Uterus (tissue), 2 donors: ENCODE results near the gene ABCB8.

Experiments
- CTCF ChIP-seq, 4 experiments: fragments of 200-600 bp in 2 of 4; fragments of 450-650 bp in 2 of 4; sonication (generic) in 2 of 4; IDR thresholded peaks; one replicate each; pipeline ENCODE4 v1.5.1; 2016 to 2019; ENCODE audit warnings: antibody characterized with exemption in 4 of 4, mild to moderate bottlenecking in 2 of 4, moderate library complexity in 1 of 4
- POLR2A ChIP-seq, 2 donors: fragments of 450-650 bp; IDR thresholded peaks; one replicate each; pipeline ENCODE4 v1.6.1; 2016; ENCODE audit warnings: antibody characterized with exemption in 2 of 2, mild to moderate bottlenecking in 1 of 2, moderate library complexity in 1 of 2

GRCh38 chr7:151035026-151035717, 6.9 kb downstream of the ABCB8 start:
- no peak for TF ChIP-seq CTCF (IDR thresholded peaks at IDR 0.05)
- no peak for TF ChIP-seq POLR2A (IDR thresholded peaks at IDR 0.05)
